ENCODE results near the gene MTAP.

DNA sequence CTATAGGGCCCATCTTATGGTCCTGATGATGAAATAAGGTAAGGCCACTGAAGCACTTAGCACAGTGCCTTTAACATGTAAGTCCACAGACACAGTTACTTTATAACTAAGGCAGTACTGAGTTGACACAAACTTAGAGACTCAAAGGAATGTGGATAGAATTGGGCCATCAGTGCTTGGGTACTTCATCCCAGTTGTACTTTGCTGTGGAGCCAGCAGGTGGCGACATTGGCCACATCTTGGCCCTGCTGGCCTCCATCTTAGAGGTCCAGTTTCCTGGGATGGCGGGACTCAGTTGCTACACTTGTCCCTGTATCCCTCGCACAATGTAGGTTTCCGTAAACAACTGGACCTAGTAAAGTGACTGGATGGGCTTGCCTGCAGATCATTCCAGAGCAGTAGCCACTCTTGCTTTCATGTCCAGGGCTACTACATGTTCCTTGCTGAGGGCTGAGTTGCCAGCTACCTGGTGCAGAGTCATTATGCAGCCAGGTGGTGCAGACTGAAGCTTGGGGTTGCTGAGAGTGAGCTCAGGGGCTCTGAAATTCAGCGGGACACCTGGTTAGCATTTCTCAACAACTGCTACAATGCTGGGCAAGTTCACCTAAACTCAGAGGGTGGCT lies 10.6 kb downstream of the MTAP start:
- TF ChIP-seq, protein P1, sequence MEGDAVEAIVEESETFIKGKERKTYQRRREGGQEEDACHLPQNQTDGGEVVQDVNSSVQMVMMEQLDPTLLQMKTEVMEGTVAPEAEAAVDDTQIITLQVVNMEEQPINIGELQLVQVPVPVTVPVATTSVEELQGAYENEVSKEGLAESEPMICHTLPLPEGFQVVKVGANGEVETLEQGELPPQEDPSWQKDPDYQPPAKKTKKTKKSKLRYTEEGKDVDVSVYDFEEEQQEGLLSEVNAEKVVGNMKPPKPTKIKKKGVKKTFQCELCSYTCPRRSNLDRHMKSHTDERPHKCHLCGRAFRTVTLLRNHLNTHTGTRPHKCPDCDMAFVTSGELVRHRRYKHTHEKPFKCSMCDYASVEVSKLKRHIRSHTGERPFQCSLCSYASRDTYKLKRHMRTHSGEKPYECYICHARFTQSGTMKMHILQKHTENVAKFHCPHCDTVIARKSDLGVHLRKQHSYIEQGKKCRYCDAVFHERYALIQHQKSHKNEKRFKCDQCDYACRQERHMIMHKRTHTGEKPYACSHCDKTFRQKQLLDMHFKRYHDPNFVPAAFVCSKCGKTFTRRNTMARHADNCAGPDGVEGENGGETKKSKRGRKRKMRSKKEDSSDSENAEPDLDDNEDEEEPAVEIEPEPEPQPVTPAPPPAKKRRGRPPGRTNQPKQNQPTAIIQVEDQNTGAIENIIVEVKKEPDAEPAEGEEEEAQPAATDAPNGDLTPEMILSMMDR (IDR thresholded peaks at IDR 0.05; ENCODE audit: low read depth, low read length), result no peak
- TF ChIP-seq EZH2phosphoT487 (IDR thresholded peaks at IDR 0.05; ENCODE audit: low read depth), result no peak
